GM21381 (cell line): ENCODE data around the gene KCNMA1.

Experiments
- ATAC-seq: cut with Tn5 transposase; IDR thresholded peaks from one replicate; pipeline ENCODE4 v1.9.1; 2021; ENCODE audit warnings: mild to moderate bottlenecking, moderate library complexity; ENCODE audit not compliant: unreplicated experiment

Gene KCNMA1

GRCh38 chr10:77109351-77109994 lies 528.1 kb downstream of the KCNMA1 start:
- no peak for ATAC-seq

DNA sequence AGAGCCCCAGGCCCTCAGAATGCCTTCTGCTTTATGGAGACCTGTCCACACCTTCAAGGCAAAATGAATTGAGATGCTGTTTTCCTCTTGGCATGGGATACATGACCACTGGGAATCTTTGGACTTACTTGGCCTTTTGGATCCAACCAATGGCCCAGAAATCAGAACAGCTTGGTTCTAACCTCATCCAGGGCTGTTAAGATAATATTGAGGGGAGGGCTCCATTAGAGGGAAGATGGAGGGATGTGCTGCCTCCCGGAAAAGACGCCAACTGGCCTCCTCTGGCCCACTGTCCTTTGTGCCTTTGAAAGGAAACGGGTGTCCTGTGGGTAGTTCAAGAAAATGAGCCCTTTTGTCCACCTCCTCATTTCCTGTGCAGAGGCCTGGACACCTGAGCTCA lies 530.9 kb downstream of the KCNMA1 start:
- ATAC-seq = no peak

- ATAC-seq = no peak
Measured at GRCh38 chr10:77105761-77106221, 531.8 kb downstream of the KCNMA1 start.

GRCh38 chr10:77104459-77104980 lies 533.1 kb downstream of the KCNMA1 start:
- ATAC-seq = no peak

DNA sequence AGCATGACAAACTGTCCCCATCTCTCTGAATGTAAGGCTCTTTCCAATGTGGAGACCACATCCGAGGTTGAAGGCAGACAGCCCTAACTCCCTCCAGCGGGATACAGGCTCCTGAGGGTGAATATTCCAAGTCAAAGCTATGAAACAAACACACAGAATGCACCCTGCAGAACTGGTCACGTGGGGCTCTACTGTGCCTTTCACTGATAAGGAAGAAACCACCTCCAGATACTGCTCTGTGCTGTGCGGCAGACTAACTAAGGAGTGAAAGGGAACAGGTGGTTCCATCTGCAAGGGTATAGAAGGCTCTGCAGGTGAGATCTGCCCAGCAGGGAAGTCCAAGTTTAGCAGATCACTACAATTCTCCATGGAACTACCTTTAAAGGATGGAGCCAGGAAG lies 534.4 kb downstream of the KCNMA1 start:
- no peak for ATAC-seq

DNA sequence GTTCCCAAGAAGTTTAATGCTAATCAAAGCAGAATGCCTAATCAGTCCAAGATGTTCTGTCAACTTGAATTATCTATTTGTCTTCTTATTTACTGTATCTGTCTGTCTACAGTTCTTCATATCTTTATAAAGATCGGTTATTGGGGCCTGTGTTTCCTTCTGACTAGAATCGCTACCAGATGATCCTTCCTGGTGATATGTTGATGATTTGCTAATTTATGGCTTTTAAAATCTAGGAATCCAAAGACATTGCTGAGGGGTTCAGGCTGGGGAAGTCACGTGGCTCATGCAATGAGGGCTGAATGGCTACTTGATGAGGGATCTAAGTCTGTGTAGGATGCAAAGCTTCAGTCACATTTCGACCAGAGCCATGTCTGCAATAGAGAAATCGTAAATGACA lies 536.3 kb downstream of the KCNMA1 start:
- ATAC-seq = no peak

GRCh38 chr10:77099136-77099535 lies 538.5 kb downstream of the KCNMA1 start:
- no peak for ATAC-seq

DNA sequence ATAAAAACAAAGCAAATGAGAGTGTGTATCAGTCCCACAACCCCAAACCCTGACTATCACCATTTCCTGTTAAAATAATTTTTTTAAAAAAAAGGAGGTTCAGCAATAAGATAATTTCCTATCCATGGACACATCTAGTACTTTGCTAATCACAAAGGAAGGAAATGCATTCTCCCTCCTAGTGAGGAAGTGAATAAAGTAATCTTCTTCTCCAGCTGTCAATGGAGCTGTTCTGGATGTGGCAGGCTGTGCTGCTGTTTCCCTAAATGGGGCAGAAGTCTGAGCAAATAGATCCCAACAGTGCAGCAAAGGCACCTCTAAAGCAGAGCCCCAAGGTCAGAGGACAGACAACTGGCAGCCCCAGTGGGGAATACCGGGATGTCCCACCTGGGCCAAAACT lies 540.0 kb downstream of the KCNMA1 start:
- ATAC-seq = no peak

GRCh38 chr10:77093126-77093525 lies 544.5 kb downstream of the KCNMA1 start:
- no peak for ATAC-seq

DNA sequence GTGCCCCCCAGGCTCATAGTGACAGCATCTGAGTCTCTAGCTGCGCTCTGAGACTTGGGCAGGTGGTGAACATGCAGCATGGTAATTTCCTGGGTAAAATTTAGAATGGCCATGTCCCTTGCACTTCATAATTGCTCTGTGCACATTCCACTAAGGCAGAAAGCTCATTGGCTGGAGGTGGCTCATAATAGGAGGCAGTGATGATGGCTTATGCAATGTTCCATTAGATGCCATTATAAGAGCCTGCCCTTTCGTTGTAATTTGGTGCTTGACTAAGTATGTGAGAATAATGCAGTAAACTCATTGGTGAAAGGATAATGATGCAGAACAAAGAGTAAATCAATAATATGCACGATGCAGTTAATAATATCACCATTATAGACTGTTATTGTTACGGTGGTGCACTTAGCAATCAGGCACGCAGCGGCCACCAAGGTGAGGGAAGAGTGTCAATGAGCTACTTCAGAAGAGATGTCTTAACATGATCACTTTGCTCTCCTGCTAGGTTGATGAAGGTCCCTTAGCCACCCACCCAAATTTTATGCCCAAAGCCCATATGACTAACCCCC lies 545.9 kb downstream of the KCNMA1 start:
- ATAC-seq = no peak

GRCh38 chr10:77090381-77091356 lies 546.9 kb downstream of the KCNMA1 start:
- ATAC-seq = no peak

GRCh38 chr10:77087366-77087765 lies 550.2 kb downstream of the KCNMA1 start:
- ATAC-seq = no peak

DNA sequence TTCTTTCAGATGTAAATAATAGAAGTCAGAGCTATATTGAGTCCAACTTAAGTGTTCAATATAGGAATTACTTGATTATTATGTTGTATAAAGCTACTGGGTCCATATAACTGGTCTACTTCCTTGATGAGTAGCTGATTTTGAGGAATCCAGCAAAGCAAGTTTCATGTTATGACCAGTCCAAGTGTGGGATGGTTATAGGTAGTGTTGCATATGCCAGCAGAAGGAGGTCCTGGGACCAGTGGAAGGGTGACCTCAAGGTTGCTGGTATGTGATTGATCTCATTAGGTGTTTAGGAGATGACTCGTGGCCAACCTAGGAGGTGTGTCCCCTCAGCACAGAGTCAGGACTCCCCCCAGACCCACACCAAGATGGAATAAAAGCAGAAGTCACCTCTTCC lies 551.5 kb downstream of the KCNMA1 start:
- no peak for ATAC-seq

DNA sequence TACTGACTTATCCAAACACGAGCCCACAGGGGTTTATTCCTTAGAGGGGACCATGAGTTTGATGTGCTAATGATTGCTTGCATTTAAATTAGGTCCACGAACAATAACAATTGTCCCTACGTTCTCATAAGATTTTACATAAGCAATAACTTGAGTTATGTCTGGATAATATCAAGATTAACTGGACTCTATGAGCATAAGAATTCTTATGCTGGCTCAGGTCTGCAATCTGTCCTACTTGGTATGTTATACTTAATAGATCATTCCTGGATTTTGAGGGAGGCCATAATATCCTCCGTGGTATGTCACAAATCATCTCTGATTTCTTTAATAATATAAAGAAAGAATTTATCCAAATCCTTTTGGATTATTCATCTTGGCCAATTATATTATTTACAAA lies 552.3 kb downstream of the KCNMA1 start:
- no peak for ATAC-seq

DNA sequence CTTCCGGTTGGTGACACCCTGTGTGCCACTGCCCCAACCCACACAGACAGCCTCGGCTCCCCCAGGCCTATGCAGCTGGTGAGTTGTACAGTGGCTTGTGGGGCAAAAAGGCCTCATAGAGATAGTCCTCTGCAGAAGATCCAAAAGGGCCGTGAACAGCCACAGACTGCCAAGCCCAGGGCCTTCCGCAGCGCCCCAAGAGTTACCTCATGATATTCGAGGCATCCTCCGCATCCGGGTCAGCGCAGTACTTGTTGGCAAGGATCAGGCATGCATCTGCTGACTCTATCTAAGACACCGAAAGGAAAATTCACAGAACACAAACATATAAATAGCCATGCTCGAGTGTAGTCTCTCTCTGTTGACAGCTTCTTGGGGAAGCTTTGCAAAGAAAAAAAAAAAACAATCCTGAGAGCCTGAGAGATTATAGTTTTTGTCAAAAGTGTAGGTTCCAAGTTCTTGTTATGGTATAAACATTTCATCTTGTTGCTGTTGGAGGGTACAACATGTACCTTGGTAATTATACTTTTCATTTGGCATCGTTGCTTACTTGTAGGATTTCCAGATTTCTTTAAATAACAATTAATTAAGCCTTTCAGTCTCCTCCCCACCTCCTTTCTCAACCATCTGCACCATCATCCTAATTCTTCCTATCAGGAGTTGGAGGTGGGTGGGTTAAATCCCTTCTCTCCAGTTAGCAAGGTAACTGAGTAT lies 553.0 kb downstream of the KCNMA1 start:
- ATAC-seq = no peak

GRCh38 chr10:77082601-77083252 lies 554.9 kb downstream of the KCNMA1 start:
- no peak for ATAC-seq

GRCh38 chr10:77081481-77081891 lies 556.1 kb downstream of the KCNMA1 start:
- ATAC-seq = no peak

DNA sequence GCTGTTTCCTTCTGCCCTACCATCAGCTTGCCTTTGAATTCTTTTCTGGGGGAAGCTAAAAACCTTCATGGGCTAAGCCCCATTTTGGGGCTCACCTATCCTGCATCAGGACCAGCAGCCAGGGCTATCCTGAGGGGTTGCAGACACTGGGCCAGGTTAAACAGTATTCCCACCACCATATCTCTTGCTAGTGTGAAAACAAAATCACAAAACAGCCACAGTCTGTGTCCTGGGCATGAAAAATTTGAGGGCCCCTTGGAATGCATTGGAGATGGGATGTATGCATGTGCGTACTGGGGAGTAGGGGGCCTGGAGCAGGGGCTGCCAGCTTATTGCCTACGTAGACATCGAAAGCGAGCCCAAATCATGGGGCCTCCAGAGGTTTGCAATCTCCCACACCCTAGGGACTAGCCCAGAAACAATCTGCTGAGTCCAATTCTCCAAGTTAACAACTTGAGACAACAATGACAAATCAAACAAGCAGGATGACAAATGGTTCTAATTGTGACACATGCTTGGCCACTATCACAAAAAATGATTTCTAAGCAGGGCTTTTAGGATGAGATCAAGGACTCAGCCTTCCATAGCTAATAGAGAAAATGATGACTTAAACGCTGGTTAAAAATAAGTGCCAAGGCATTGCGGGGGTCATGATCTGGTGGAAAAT lies 557.1 kb downstream of the KCNMA1 start:
- ATAC-seq = no peak

GRCh38 chr10:77079592-77080300 lies 557.9 kb downstream of the KCNMA1 start:
- no peak for ATAC-seq
